K562 (cell line): ENCODE measurements around the gene ARMH1. TPM values are rescaled to one million over a fixed set of nuclear protein-coding genes. Genes with fewer than 3 reads are reported as not detected.

Experiments used
- BRCA1 ChIP-seq, 2 experiments: fragments of 450-650 bp in 1 of 2; sonication (generic) in 1 of 2; formaldehyde crosslinking in 1 of 2; IDR thresholded peaks; 2 replicates each; pipeline versions ENCODE4 v1.5.0 to v1.6.1; 2017 to 2020; ENCODE audit warnings: mild to moderate bottlenecking in 1 of 2, missing genetic modification reagents in 1 of 2
- CBX5 ChIP-seq: IDR thresholded peaks from 2 replicates; pipeline ENCODE4 v1.6.1; 2014; ENCODE audit warnings: low read depth, borderline replicate concordance
- GTF2A2 ChIP-seq: IDR thresholded peaks from 2 replicates; pipeline ENCODE4 v1.6.1; 2016; ENCODE audit warnings: mild to moderate bottlenecking, missing genetic modification characterization, missing compliant biosample characterization
- HLTF ChIP-seq: fragments of 450-650 bp; IDR thresholded peaks from 2 replicates; pipeline ENCODE4 v1.6.1; 2016
- MITF ChIP-seq: IDR thresholded peaks from 2 replicates; pipeline ENCODE4 v1.6.1; 2014; ENCODE audit warnings: antibody characterized with exemption
- MYBL2 ChIP-seq, 2 experiments: fragments of 450-650 bp in 1 of 2; sonication (generic) in 1 of 2; formaldehyde crosslinking in 1 of 2; IDR thresholded peaks; 2 replicates each; pipeline versions ENCODE4 v1.6.1 to v1.8.1; 2017 to 2022; ENCODE audit warnings: borderline replicate concordance in 1 of 2, inconsistent platforms in 1 of 2, low read depth in 1 of 2, mild to moderate bottlenecking in 1 of 2, missing genetic modification reagents in 1 of 2, moderate library complexity in 1 of 2
- NBN ChIP-seq: fragments of 450-650 bp; IDR thresholded peaks from 2 replicates; pipeline ENCODE4 v1.6.1; 2016; ENCODE audit warnings: low read depth, mild to moderate bottlenecking
- NCOA1 ChIP-seq: fragments of 450-650 bp; IDR thresholded peaks from 2 replicates; pipeline ENCODE4 v1.6.1; 2016; ENCODE audit warnings: low read depth
- STAT5A ChIP-seq: IDR thresholded peaks from 2 replicates; pipeline ENCODE4 v1.6.1; 2012; ENCODE audit warnings: low read length, inconsistent platforms, borderline replicate concordance
- TFAM ChIP-seq: fragments of 250-450 bp; sonication (Bioruptor Pico); conservative IDR thresholded peaks from 2 replicates; pipeline ENCODE4 v1.5.0; 2021; ENCODE audit warnings: mild to moderate bottlenecking, moderate library complexity
- TRIM28 ChIP-seq: fragments of 450-650 bp; IDR thresholded peaks from 2 replicates; pipeline ENCODE4 v1.6.1; 2017
- ZBTB11 ChIP-seq, 3 experiments: fragments of 200-800 bp in 1 of 3; fragments of 250-450 bp in 1 of 3; fragments of 450-650 bp in 1 of 3; sonication (Bioruptor Pico) in 1 of 3; sonication (Bioruptor generic) in 1 of 3; formaldehyde crosslinking in 1 of 3; IDR thresholded peaks; 2 replicates each; pipeline versions ENCODE4 v1.6.1 to v1.8.0; 2016 to 2022; ENCODE audit warnings: mild to moderate bottlenecking in 2 of 3, missing genetic modification characterization in 2 of 3, missing compliant biosample characterization in 1 of 3, moderate library complexity in 1 of 3
- ZBTB17 ChIP-seq: fragments of 450-650 bp; formaldehyde crosslinking; IDR thresholded peaks from 2 replicates; pipeline ENCODE4 v1.4.0; 2020; ENCODE audit warnings: mild to moderate bottlenecking
- ZBTB43 ChIP-seq: sonication (generic); formaldehyde crosslinking; IDR thresholded peaks from 2 replicates; pipeline ENCODE4 v1.8.0; 2023; ENCODE audit warnings: mild to moderate bottlenecking, missing genetic modification reagents
- ZBTB5 ChIP-seq: fragments of 450-650 bp; IDR thresholded peaks from 2 replicates; pipeline ENCODE4 v1.6.1; 2017; ENCODE audit warnings: antibody characterized with exemption
- ZFP36 ChIP-seq: fragments of 150-350 bp; IDR thresholded peaks from 2 replicates; pipeline ENCODE4 v1.6.1; 2018; ENCODE audit warnings: low read length, low read depth; ENCODE audit not compliant: partially characterized antibody
- ZNF316 ChIP-seq: fragments of 450-650 bp; IDR thresholded peaks from 2 replicates; pipeline ENCODE4 v1.6.1; 2016
- ZNF511 ChIP-seq: sonication (generic); formaldehyde crosslinking; IDR thresholded peaks from 2 replicates; pipeline ENCODE4 v1.8.0; 2022; ENCODE audit warnings: mild to moderate bottlenecking, missing genetic modification reagents
- polyA plus RNA-seq, 8 experiments: library from polyadenylated mRNA; depleted of rRNA in 4 of 8; stranded (reverse) in 5 of 8; unstranded in 3 of 8; fragments of >200 nt; fragmentation: Nextera tagmentation in 2 of 8; fragmentation: Illumina TruSeq in 1 of 8; extraction: Ambion mirVana in 2 of 8; extraction: Trizol in 1 of 8; gene quantifications; 2 replicates each; pipeline versions ENCODE4 v1.2.1 to v1.2.3, GENCODE V29; 2011 to 2014; ENCODE audit warnings: inconsistent platforms in 1 of 8, missing spikeins in 1 of 8
- total RNA-seq, 7 experiments: library from RNA; depleted of rRNA in 6 of 7; stranded (reverse); fragments of >200 nt in 6 of 7; fragmentation: Illumina TruSeq in 2 of 7; extraction: Trizol in 2 of 7; gene quantifications; 2 replicates each; pipeline versions ENCODE4 v1.2.1 to v1.2.3, GENCODE V29; 2011 to 2021; ENCODE audit warnings: low replicate concordance in 1 of 7

Gene ARMH1
- total and polyA plus RNA-seq, 9 of the 15 experiments (the other 6 are each of a cell fraction or from before 2014, with no cell fraction given): 0.41 TPM; not detected in 8

GRCh38 chr1:44631647-44632539, 42.6 kb upstream of the ARMH1 start (continued):
- peak in 1 of 3 experiments; percentile 79; a peak in 3 of 6 replicates for TF ChIP-seq ZBTB11 (CRISPR knock-in tag; IDR thresholded peaks at IDR 0.05)
- TF ChIP-seq ZBTB17 (CRISPR knock-in tag): no peak
- no peak for TF ChIP-seq TFAM (CRISPR knock-in tag)
- TF ChIP-seq CBX5: no peak
- TF ChIP-seq STAT5A: no peak; the same call in 1 of the 2 replicates
- 0 out of 2 replicates have a peak, but pooled peaks have one; percentile 5 for TF ChIP-seq ZNF511 (CRISPR knock-in tag)
- TF ChIP-seq BRCA1 (IDR thresholded peaks at IDR 0.05): no peak
- no peak for TF ChIP-seq BRCA1 (CRISPR knock-in tag; IDR thresholded peaks at IDR 0.05)
- peak; percentile 80; the same call in 1 of the 2 replicates for TF ChIP-seq GTF2A2 (tag)
- no peak for TF ChIP-seq ZBTB5
- peak; percentile 94 for TF ChIP-seq ZFP36
- TF ChIP-seq NCOA1: no peak
- TF ChIP-seq ZNF316: no peak
- no peak; the same call in 1 of the 2 replicates for TF ChIP-seq TRIM28
- TF ChIP-seq NBN: peak; percentile 30; the same call in 1 of the 2 replicates
- TF ChIP-seq HLTF: no peak; the same call in 1 of the 2 replicates
- no peak for TF ChIP-seq MYBL2 (IDR thresholded peaks at IDR 0.05; ENCODE audit: low read depth)
- no peak for TF ChIP-seq MYBL2 (CRISPR knock-in tag; IDR thresholded peaks at IDR 0.05; ENCODE audit: borderline replicate concordance)
- TF ChIP-seq ZBTB43 (CRISPR knock-in tag): no peak
- peak; percentile 89 for TF ChIP-seq MITF
